Neutrophil (primary cell): ENCODE measurements around the gene MUS81.
A peak's percentile ranks its signal among the peaks of the same experiment; 100 is the strongest.

ENCODE experiments used
- H3K27ac ChIP-seq: fragments of 200-600 bp; sonication (generic); 2 replicates; pipeline ENCODE4 v1.5.1; 2016; ENCODE audit warnings: mild to moderate bottlenecking, moderate library complexity
- H3K27me3 ChIP-seq: fragments of 200-600 bp; sonication (generic); 2 replicates; pipeline ENCODE4 v1.6.0; 2016; ENCODE audit warnings: mild to moderate bottlenecking
- H3K36me3 ChIP-seq: fragments of 200-600 bp; sonication (generic); 2 replicates; pipeline ENCODE4 v1.5.1; 2017
- H3K4me1 ChIP-seq, 2 experiments: fragments of 200-600 bp in 1 of 2; sonication (generic) in 1 of 2; 1 replicate in 1 of 2; 2 replicates in 1 of 2; pipeline versions ENCODE4 v1.5.1 to v1.6.1; 2013 to 2016; ENCODE audit warnings: low read depth in 1 of 2, low read length in 1 of 2, mild to moderate bottlenecking in 1 of 2, moderate library complexity in 1 of 2; ENCODE audit not compliant: control insufficient read depth in 1 of 2, insufficient read depth in 1 of 2
- H3K4me3 ChIP-seq, 2 experiments: fragments of 200-600 bp in 1 of 2; sonication (generic) in 1 of 2; 1 replicate in 1 of 2; 2 replicates in 1 of 2; pipeline ENCODE4 v1.5.1; 2013 to 2016; ENCODE audit warnings: low read depth in 1 of 2, low read length in 1 of 2, mild to moderate bottlenecking in 1 of 2, moderate library complexity in 1 of 2
- H3K9me3 ChIP-seq: fragments of 200-600 bp; sonication (generic); 2 replicates; pipeline ENCODE4 v1.5.1; 2016
- TF ChIP-seq, protein P1 (sequence below): fragments of 200-600 bp; sonication (generic); IDR thresholded peaks from 2 replicates; pipeline ENCODE4 v1.5.1; 2016; ENCODE audit warnings: antibody characterized with exemption

MUS81 gene

GRCh38 chr11:65896034-65896999 lies 36.1 kb downstream of the MUS81 start:
- no peak overlapping the region for H3K4me3 ChIP-seq
- H3K36me3 ChIP-seq = no peaks in the 10 kb centered on the region
- H3K9me3 ChIP-seq = no peaks in the 10 kb centered on the region
- peaks cover 21% of the 10 kb centered on the region for H3K27me3 ChIP-seq
- TF ChIP-seq, protein P1, sequence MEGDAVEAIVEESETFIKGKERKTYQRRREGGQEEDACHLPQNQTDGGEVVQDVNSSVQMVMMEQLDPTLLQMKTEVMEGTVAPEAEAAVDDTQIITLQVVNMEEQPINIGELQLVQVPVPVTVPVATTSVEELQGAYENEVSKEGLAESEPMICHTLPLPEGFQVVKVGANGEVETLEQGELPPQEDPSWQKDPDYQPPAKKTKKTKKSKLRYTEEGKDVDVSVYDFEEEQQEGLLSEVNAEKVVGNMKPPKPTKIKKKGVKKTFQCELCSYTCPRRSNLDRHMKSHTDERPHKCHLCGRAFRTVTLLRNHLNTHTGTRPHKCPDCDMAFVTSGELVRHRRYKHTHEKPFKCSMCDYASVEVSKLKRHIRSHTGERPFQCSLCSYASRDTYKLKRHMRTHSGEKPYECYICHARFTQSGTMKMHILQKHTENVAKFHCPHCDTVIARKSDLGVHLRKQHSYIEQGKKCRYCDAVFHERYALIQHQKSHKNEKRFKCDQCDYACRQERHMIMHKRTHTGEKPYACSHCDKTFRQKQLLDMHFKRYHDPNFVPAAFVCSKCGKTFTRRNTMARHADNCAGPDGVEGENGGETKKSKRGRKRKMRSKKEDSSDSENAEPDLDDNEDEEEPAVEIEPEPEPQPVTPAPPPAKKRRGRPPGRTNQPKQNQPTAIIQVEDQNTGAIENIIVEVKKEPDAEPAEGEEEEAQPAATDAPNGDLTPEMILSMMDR = no peak
- H3K4me1 ChIP-seq = peaks cover 56 to 59% of the 10 kb centered on the region in 2 experiments
- no peak overlapping the region for H3K27ac ChIP-seq

GRCh38 chr11:65897020-65897471 lies 36.8 kb downstream of the MUS81 start:
- Histone ChIP-seq H3K27ac (no peak overlapping the region), H3K4me1 (peaks cover 49 to 52% of the 10 kb centered on the region in 2 experiments), H3K27me3 (peaks cover 21% of the 10 kb centered on the region), H3K9me3 (no peaks in the 10 kb centered on the region), H3K36me3 (no peaks in the 10 kb centered on the region), H3K4me3 (no peak overlapping the region)
- TF ChIP-seq, protein P1 = no peak

- H3K4me3 ChIP-seq = peak overlapping the region; percentile 65 to 75
- peak overlapping the region; percentile 72 for H3K27ac ChIP-seq
- TF ChIP-seq, protein P1 = no peak
- no peaks in the 10 kb centered on the region for H3K9me3 ChIP-seq
- H3K4me1 ChIP-seq = peaks cover 31 to 34% of the 10 kb centered on the region in 2 experiments
- H3K27me3 ChIP-seq = peaks cover 21% of the 10 kb centered on the region
- H3K36me3 ChIP-seq = no peaks in the 10 kb centered on the region
Measured at GRCh38 chr11:65898656-65899355, 38.6 kb downstream of the MUS81 start.

- Histone ChIP-seq H3K9me3 (no peaks in the 10 kb centered on the region), H3K36me3 (no peaks in the 10 kb centered on the region), H3K4me1 (peaks cover 24 to 27% of the 10 kb centered on the region in 2 experiments), H3K27me3 (peaks cover 21% of the 10 kb centered on the region), H3K27ac (peak overlapping the region; percentile 72), H3K4me3 (peak overlapping the region; percentile 65 to 75)
- TF ChIP-seq, protein P1 = no peak
Measured at GRCh38 chr11:65899356-65900124, 39.3 kb downstream of the MUS81 start.
